ENCODE data around the gene NARF.

- TF ChIP-seq, protein P1, sequence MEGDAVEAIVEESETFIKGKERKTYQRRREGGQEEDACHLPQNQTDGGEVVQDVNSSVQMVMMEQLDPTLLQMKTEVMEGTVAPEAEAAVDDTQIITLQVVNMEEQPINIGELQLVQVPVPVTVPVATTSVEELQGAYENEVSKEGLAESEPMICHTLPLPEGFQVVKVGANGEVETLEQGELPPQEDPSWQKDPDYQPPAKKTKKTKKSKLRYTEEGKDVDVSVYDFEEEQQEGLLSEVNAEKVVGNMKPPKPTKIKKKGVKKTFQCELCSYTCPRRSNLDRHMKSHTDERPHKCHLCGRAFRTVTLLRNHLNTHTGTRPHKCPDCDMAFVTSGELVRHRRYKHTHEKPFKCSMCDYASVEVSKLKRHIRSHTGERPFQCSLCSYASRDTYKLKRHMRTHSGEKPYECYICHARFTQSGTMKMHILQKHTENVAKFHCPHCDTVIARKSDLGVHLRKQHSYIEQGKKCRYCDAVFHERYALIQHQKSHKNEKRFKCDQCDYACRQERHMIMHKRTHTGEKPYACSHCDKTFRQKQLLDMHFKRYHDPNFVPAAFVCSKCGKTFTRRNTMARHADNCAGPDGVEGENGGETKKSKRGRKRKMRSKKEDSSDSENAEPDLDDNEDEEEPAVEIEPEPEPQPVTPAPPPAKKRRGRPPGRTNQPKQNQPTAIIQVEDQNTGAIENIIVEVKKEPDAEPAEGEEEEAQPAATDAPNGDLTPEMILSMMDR (IDR thresholded peaks at IDR 0.05) = peak; percentile 16
- TF ChIP-seq EZH2 (IDR thresholded peaks at IDR 0.05; ENCODE audit: borderline replicate concordance, insufficient read depth, low read depth, low read length, poor library complexity, severe bottlenecking) = no peak
These were observed 33.7 kb upstream of the NARF start for GRCh38 chr17:82424863-82425159.
